H9 (cell line): ENCODE measurements around the gene UBA1. TPM values are rescaled to one million over a fixed set of nuclear protein-coding genes. Genes with fewer than 3 reads are reported as not detected.
A peak's percentile ranks its signal among the peaks of the same experiment; 100 is the strongest.

Source experiments
- DNase-seq: peaks from one replicate; pipeline ENCODE4 v3.0.0-alpha.2; 2017
- H2AFZ ChIP-seq: one replicate; pipeline ENCODE4 v1.6.1; 2013; ENCODE audit warnings: mild to moderate bottlenecking, low read length, control low read depth, moderate library complexity
- H2AK5ac ChIP-seq: 2 replicates; pipeline ENCODE4 v1.6.1; 2013; ENCODE audit warnings: low read length, control low read depth, mixed read lengths; ENCODE audit not compliant: insufficient read length
- H2BK120ac ChIP-seq: one replicate; pipeline ENCODE4 v1.6.1; 2013; ENCODE audit warnings: low read depth, mild to moderate bottlenecking, low read length, control low read depth, inconsistent platforms; ENCODE audit not compliant: poor library complexity, severe bottlenecking
- H2BK12ac ChIP-seq: 2 replicates; pipeline ENCODE4 v1.6.1; 2013; ENCODE audit warnings: low read length, control low read depth, mixed read lengths, low read depth; ENCODE audit not compliant: insufficient read length
- H2BK15ac ChIP-seq: 2 replicates; pipeline ENCODE4 v1.6.1; 2013; ENCODE audit warnings: low read depth, low read length, control low read depth
- H2BK20ac ChIP-seq: one replicate; pipeline ENCODE4 v1.6.1; 2013; ENCODE audit warnings: low read depth, mild to moderate bottlenecking, low read length, control low read depth, inconsistent platforms; ENCODE audit not compliant: poor library complexity, severe bottlenecking
- H2BK5ac ChIP-seq: 2 replicates; pipeline ENCODE4 v1.6.1; 2013; ENCODE audit warnings: low read length, control low read depth, mixed read lengths; ENCODE audit not compliant: insufficient read length
- H3K14ac ChIP-seq: 2 replicates; pipeline ENCODE4 v1.6.1; 2013; ENCODE audit warnings: low read length, control low read depth; ENCODE audit not compliant: insufficient read depth
- H3K18ac ChIP-seq: 2 replicates; pipeline ENCODE4 v1.6.1; 2013; ENCODE audit warnings: low read depth, mild to moderate bottlenecking, mixed read lengths, low read length, control low read depth; ENCODE audit not compliant: insufficient read length
- H3K23ac ChIP-seq: 2 replicates; pipeline ENCODE4 v1.6.1; 2013; ENCODE audit warnings: low read length, control low read depth, mixed read lengths, low read depth; ENCODE audit not compliant: insufficient read length
- H3K23me2 ChIP-seq: 2 replicates; pipeline ENCODE4 v1.6.1; 2013; ENCODE audit warnings: low read depth, mild to moderate bottlenecking, mixed read lengths, low read length, control low read depth; ENCODE audit not compliant: insufficient read length, poor library complexity, severe bottlenecking
- H3K27ac ChIP-seq: 2 replicates; pipeline ENCODE4 v1.5.1; 2013; ENCODE audit warnings: low read length, control low read depth, mixed read lengths, low read depth; ENCODE audit not compliant: insufficient read length
- H3K27me3 ChIP-seq: 2 replicates; pipeline ENCODE4 v1.6.1; 2013; ENCODE audit warnings: low read length, control low read depth, inconsistent platforms; ENCODE audit not compliant: insufficient read depth
- H3K4ac ChIP-seq: 2 replicates; pipeline ENCODE4 v1.6.1; 2013; ENCODE audit warnings: low read depth, mild to moderate bottlenecking, control low read depth, inconsistent platforms, low read length, moderate library complexity
- H3K4me1 ChIP-seq: 2 replicates; pipeline ENCODE4 v1.6.1; 2013; ENCODE audit warnings: low read length, control low read depth, inconsistent platforms; ENCODE audit not compliant: insufficient read depth
- H3K4me2 ChIP-seq: 2 replicates; pipeline ENCODE4 v1.6.1; 2013; ENCODE audit warnings: low read length, control low read depth, mixed read lengths; ENCODE audit not compliant: insufficient read length, insufficient read depth
- H3K56ac ChIP-seq: 2 replicates; pipeline ENCODE4 v1.6.1; 2013; ENCODE audit warnings: low read depth, mild to moderate bottlenecking, mixed read lengths, low read length, control low read depth; ENCODE audit not compliant: insufficient read length
- H3K79me1 ChIP-seq: 2 replicates; pipeline ENCODE4 v1.6.1; 2013; ENCODE audit warnings: low read depth, mild to moderate bottlenecking, moderate library complexity, low read length, control low read depth, inconsistent platforms; ENCODE audit not compliant: insufficient read depth, poor library complexity, severe bottlenecking
- H3K79me2 ChIP-seq: 2 replicates; pipeline ENCODE4 v1.6.1; 2013; ENCODE audit warnings: low read length, control low read depth, inconsistent platforms; ENCODE audit not compliant: insufficient read depth
- H3K9ac ChIP-seq: 2 replicates; pipeline ENCODE4 v1.6.1; 2013; ENCODE audit warnings: low read length, control low read depth, mixed read lengths; ENCODE audit not compliant: insufficient read length; ENCODE audit errors: extremely low read depth
- H3K9me3 ChIP-seq: one replicate; pipeline ENCODE4 v1.6.1; 2013; ENCODE audit warnings: low read depth, low read length, inconsistent platforms; ENCODE audit not compliant: control insufficient read depth
- H3T11ph ChIP-seq: one replicate; pipeline ENCODE4 v1.6.1; 2013; ENCODE audit warnings: mild to moderate bottlenecking, low read length, control low read depth, inconsistent platforms
- H4K20me1 ChIP-seq: one replicate; pipeline ENCODE4 v1.6.1; 2013; ENCODE audit not compliant: control insufficient read depth, insufficient read length, insufficient read depth
- H4K5ac ChIP-seq: 2 replicates; pipeline ENCODE4 v1.6.1; 2013; ENCODE audit warnings: low read depth, mild to moderate bottlenecking, mixed read lengths, low read length, control low read depth; ENCODE audit not compliant: insufficient read length
- H4K8ac ChIP-seq: replicated peaks from 2 replicates; pipeline ENCODE4 v1.6.1; 2013; ENCODE audit warnings: low read length, control low read depth, mixed read lengths, low read depth; ENCODE audit not compliant: insufficient read length
- H4K91ac ChIP-seq: 2 replicates; pipeline ENCODE4 v1.6.1; 2013; ENCODE audit warnings: low read depth, mild to moderate bottlenecking, moderate library complexity, mixed read lengths, low read length, control low read depth; ENCODE audit not compliant: insufficient read length
- H3K27ac Mint-ChIP-seq, 3 experiments: 2 replicates in 2 of 3; 3 replicates in 1 of 3; pipeline ENCODE4 v1.8.0; 2020 to 2021; ENCODE audit warnings: mixed read lengths in 3 of 3, mild to moderate bottlenecking in 1 of 3, moderate library complexity in 1 of 3
- H3K27me3 Mint-ChIP-seq: 2 replicates; pipeline ENCODE4 v1.8.0; 2021; ENCODE audit warnings: low read depth, mild to moderate bottlenecking, moderate library complexity, mixed read lengths
- H3K36me3 Mint-ChIP-seq, 3 experiments: 2 replicates in 2 of 3; 3 replicates in 1 of 3; pipeline ENCODE4 v1.8.0; 2020 to 2021; ENCODE audit warnings: low read depth in 3 of 3, mixed read lengths in 3 of 3; ENCODE audit not compliant: insufficient read depth in 1 of 3
- H3K4me1 Mint-ChIP-seq, 2 experiments: 2 replicates each; pipeline ENCODE4 v1.8.0; 2020; ENCODE audit warnings: mixed read lengths in 2 of 2
- H3K4me3 Mint-ChIP-seq, 2 experiments: 2 replicates in 1 of 2; 3 replicates in 1 of 2; pipeline ENCODE4 v1.8.0; 2020 to 2021; ENCODE audit warnings: mild to moderate bottlenecking in 2 of 2, mixed read lengths in 2 of 2, moderate library complexity in 1 of 2
- H3K9me3 Mint-ChIP-seq, 2 experiments: 2 replicates in 1 of 2; 3 replicates in 1 of 2; pipeline ENCODE4 v1.8.0; 2020; ENCODE audit warnings: mild to moderate bottlenecking in 2 of 2, mixed read lengths in 2 of 2, moderate library complexity in 1 of 2
- WGBS: extraction: QIAGEN DNeasy Blood & Tissue Kit; methylation state at CpG from one replicate; pipeline ENCODE4 v1.1.7; 2013; ENCODE audit warnings: missing lambda C conversion rate, low lambda C conversion rate, mixed read lengths; ENCODE audit not compliant: insufficient read length; ENCODE audit errors: extremely low coverage; 5-methylcytosine and 5-hydroxymethylcytosine counted together
- total RNA-seq: library from RNA; stranded (reverse); gene quantifications from 2 replicates; pipeline ENCODE4 v1.2.1, GENCODE V29; 2021
- TF ChIP-seq, protein P1 (sequence below): fragments of 200-600 bp; sonication (generic); conservative IDR thresholded peaks from 3 replicates; pipeline ENCODE4 v1.8.0; 2021; ENCODE audit warnings: antibody characterized with exemption, mild to moderate bottlenecking

The UBA1 gene
- total RNA-seq, 1 experiment from 2014 or later, result 427 TPM

DNA sequence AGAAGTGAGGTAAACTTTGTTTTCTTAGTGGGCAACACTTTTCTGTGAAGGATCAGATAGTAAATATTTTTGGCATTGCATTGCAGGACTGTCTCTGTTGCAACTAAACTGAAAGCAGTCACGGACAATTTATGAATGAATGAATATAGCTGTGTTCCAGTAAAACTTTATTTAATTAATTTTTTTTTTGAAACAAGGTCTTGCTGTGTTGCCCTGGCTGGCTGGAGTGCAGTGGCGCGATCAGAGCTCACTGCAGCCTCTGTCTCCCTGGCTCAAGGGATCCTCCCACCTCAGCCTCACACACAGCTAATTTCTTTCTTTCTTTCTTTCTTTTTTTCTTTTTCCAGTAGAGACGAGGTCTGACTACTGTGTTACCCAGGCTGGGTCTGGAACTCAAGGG lies 32.8 kb upstream of the UBA1 start:
- WGBS, result no CpG with 5 or more reads among the region's 4 CpGs
- H3K27ac ChIP-seq, result no peak overlapping the region
- no peaks in the 10 kb centered on the region for H4K20me1 ChIP-seq

More for the DNA sequence above, 32.8 kb upstream of the UBA1 start:
- no peaks in the 10 kb centered on the region for H3K9me3 ChIP-seq
- no peaks in the 10 kb centered on the region for H3K27me3 ChIP-seq
- no peak overlapping the region for H3K4me2 ChIP-seq
- no peak overlapping the region for H2BK15ac ChIP-seq
- no peak overlapping the region for H4K91ac ChIP-seq
- no peak overlapping the region for H2BK120ac ChIP-seq
- no peaks in the 10 kb centered on the region for H3K79me1 ChIP-seq
- no peak overlapping the region for H3K14ac ChIP-seq
- H2AFZ ChIP-seq, result no peak overlapping the region
- H4K5ac ChIP-seq, result no peak overlapping the region
- H3K4me1 Mint-ChIP-seq, result no peaks in the 10 kb centered on the region
- H3K23me2 ChIP-seq, result no peaks in the 10 kb centered on the region
- no peak overlapping the region for H3K4ac ChIP-seq
- no peak for DNase-seq
- no peak overlapping the region for H3T11ph ChIP-seq
- H3K4me1 ChIP-seq, result no peaks in the 10 kb centered on the region
- H3K79me2 ChIP-seq, result no peaks in the 10 kb centered on the region; the same call in 1 of the 2 replicates
- peaks cover 64 to 76% of the 10 kb centered on the region in 2 experiments for H3K9me3 Mint-ChIP-seq
- H3K27ac Mint-ChIP-seq, result peak overlapping the region in 1 of 3 experiments; percentile 32; a peak in 1 of 7 replicates
- H2BK5ac ChIP-seq, result no peak overlapping the region
- no peaks in the 10 kb centered on the region for H3K27me3 Mint-ChIP-seq
- no peak overlapping the region for H2BK12ac ChIP-seq
- peaks cover 40 to 55% (median 50%) of the 10 kb centered on the region in 3 experiments for H3K36me3 Mint-ChIP-seq
- H4K8ac ChIP-seq, result no peak overlapping the region
- H3K56ac ChIP-seq, result no peak overlapping the region
- no peak overlapping the region for H3K4me3 Mint-ChIP-seq
- no peak overlapping the region for H2AK5ac ChIP-seq
- H2BK20ac ChIP-seq, result no peak overlapping the region
- TF ChIP-seq, protein P1, sequence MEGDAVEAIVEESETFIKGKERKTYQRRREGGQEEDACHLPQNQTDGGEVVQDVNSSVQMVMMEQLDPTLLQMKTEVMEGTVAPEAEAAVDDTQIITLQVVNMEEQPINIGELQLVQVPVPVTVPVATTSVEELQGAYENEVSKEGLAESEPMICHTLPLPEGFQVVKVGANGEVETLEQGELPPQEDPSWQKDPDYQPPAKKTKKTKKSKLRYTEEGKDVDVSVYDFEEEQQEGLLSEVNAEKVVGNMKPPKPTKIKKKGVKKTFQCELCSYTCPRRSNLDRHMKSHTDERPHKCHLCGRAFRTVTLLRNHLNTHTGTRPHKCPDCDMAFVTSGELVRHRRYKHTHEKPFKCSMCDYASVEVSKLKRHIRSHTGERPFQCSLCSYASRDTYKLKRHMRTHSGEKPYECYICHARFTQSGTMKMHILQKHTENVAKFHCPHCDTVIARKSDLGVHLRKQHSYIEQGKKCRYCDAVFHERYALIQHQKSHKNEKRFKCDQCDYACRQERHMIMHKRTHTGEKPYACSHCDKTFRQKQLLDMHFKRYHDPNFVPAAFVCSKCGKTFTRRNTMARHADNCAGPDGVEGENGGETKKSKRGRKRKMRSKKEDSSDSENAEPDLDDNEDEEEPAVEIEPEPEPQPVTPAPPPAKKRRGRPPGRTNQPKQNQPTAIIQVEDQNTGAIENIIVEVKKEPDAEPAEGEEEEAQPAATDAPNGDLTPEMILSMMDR, result no peak
- H3K18ac ChIP-seq, result no peak overlapping the region
- no peak overlapping the region for H3K23ac ChIP-seq
- H3K9ac ChIP-seq, result no peak overlapping the region
